GM18511 (cell line): Measurements from ENCODE around the gene PYROXD2.

Experiments
- ATAC-seq: cut with Tn5 transposase; IDR thresholded peaks from one replicate; pipeline ENCODE4 v1.9.1; 2021; ENCODE audit warnings: mild to moderate bottlenecking, moderate library complexity; ENCODE audit not compliant: unreplicated experiment

PYROXD2 gene

DNA sequence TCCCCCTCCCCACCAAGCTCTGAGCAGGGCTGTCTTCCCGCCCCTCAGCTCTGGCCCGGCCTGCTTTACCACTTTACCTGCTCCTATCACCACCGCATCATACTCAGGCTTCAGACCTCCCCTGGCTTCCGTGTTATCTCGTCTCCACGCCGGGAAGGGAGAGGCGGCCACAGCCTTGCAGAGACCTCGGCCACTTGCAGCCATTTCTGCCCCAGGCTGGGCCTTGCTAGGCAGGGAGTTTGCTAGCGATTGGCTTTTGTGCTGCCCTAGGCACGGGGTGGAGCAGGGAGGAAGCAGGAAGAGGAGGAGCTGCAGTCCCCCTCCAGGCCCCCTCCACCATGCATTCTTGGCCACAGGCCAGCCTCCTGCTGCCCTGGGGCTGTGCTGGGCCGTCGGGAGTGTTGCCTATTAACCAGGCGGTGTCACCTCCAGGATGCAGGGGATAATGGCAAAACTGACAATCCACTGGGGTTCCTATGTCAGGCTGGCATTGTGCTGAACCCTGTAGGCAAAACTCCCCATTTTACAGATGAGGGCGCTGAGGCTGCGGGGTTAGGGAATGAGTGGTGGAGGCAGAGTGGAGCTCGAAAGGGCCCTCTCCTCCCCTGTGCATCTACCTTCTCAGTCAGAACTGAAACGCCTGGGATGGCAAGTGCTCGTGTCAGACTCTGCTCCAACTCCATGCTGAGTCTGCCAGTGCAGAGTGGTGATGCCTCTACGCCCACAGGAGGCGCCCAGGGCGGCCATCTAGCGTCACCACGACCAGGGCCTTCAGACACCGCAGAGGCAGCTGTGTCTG, at the start of gene PYROXD2:
Gene PYROXD2, minus strand, starts transcription at position 251 of the 799 bp plus-strand sequence. Its CDS starts 47 bp downstream, at position 204.
- ATAC-seq, result peak; percentile 57

DNA sequence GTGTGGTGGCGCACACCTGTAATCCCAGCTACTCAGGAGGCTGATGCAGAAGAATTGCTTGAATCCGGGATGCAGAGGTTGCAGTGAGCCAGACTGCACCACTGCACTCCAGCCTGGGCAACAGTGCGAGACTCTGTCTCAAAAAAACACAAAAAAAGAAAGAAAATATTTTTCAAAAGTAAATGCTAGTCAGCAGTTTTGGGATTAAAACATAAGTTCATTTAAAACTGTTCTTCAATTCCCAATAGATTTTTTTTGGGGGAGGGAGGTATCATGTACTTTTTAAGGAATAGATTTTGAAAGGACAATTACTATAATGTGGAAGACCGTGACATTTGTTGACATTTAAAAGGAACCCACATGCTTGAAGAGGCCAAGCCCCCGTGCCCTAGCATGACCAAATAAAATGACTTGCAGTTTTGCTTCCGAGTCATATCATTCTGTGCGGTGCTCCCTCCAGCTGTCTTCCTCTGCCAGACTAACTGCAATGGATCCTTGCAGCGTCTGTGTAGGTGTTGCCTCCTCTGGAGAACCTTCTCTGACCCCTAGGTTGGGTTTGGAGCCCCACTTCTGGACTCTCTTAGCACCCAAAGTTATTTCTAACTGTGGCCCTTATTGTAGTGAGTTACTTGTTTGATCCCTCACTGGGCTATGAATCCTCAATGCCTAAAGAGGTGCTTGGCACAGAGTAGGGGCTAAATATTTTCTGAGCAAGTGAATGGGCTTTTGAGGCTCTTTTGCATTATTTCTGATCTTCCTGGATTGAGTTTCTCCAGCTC, 49.2 kb upstream of the PYROXD2 start:
- ATAC-seq, result no peak

DNA sequence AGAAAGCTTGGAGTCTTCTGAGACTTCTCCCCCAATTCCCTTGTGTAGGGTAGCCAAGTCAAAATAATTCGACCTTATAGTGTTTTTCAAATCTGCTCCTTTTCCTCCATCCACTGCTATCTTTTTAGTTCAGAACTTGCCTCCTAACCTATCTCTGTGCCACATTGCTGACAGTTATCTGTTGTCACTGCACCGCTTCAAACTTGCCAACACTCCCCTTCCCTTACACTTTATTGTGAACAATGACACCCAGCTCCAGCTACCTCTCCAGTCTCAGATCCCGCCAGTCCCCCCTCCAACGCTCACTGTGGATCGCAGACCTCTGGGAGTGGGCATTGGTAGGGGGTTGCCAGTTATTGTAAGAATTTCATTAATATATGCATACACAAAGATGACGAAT, 48.0 kb upstream of the PYROXD2 start:
- no peak for ATAC-seq

DNA sequence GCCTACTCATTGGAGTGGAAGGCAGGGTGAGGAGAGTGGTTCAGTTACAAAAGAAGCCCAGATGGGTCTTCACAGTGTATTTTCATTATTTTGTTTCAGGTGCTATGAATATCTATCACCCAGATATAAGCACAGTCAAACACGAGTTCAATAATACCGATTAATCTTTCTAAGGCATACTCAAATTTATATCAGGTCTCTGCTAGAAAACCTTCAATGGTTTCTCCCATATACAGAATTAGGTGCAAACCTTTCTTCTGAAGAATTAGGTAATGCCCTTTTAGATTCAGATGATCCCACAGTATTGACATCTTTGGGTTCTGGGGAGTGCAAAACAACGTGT, 46.5 kb upstream of the PYROXD2 start:
- no peak for ATAC-seq

DNA sequence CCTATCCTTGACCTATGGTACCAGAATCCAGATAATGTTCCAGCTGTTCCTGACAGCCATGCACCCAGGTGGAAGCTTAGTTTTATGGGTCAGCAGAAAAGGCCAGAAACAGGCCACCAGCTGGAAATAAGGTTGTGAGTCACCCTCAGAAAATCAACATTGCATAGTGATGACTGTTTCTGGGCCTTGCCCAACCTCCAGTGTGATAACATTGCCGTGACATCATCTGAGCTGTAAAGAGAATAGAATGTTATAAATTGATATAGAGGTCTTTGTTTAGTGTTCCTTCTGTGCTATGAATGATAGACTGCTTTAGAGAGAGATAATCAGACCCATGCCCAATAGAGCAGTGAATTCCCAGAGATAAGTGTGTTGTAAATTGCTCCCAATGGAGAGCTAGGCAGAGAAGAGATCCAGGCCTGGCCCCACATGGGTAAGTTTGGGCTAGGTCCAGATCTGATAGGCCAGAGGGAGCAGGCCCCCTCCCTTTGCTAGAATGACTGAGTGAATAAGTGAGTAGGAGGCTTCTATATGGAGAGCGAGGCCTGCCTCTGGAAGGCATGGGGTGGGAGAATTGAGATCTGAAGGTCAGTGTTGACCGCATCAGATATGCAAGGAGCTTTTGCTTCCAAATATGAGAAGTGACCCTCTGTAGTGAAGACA, 46.0 kb upstream of the PYROXD2 start:
- ATAC-seq, result no peak

DNA sequence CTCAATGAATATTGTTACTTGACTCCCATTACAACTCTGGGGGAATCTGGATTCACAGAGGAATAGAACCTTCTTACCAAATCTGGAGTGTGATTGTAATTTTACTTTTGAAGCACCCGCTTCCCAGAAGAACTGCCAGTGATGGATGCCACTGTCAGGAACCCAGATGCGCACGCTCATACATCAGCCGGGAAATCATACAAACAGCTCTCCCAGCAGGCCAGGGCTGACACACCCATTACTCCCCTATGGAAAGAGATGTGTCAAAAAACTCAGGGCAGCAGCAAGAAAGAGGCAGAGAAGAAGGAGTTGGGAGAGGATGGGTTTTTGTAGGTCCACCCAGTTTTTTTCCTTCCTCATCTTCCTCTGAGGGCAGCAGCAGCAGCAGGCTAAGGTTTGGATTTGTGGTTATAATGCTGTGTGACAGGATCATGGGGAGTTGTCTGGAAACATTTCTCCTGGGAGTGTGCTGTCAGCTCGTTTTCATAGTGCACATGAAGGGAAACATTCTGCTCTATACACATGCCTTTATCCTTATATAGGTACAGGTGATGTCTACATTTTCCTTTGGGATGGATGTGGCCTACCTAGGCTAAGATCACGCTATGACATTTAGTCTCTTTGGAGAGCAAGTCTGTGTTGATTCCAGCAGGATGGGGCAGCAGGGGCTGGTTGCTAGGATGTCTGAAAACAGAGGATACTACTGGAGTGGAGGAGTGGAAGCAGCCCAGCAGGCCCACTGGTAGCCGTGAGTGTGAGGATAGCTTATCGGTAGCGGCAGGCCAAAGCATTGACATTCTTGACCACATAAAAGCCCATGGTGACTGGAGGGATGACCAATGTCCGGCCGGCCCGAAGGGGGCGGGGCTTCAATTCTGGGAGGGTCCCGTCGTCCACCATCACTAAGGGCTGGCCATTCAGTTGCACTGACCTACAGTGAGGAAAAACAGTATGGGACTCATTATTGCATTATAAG, 44.1 kb upstream of the PYROXD2 start:
- ATAC-seq, result no peak

DNA sequence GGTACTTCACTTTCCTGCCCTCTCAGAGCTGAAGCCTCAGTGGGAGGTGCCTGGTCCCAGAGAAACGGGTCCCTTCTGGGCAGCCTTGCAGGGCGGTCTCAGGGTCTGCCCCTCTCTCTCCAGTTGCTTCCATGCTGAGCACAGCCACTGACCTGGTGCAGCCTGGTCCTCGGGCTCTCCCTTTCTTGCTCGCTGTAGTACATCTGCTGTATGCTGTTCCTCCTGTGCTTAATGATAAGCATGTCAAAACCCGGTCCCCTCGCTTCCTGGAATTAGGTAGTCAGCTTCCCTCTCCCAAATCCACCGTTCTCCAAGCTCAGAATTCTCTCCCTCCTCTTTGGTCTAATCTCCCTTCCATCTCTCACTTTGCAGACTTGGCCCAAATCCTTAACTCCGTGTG, 42.7 kb upstream of the PYROXD2 start:
- no peak for ATAC-seq

DNA sequence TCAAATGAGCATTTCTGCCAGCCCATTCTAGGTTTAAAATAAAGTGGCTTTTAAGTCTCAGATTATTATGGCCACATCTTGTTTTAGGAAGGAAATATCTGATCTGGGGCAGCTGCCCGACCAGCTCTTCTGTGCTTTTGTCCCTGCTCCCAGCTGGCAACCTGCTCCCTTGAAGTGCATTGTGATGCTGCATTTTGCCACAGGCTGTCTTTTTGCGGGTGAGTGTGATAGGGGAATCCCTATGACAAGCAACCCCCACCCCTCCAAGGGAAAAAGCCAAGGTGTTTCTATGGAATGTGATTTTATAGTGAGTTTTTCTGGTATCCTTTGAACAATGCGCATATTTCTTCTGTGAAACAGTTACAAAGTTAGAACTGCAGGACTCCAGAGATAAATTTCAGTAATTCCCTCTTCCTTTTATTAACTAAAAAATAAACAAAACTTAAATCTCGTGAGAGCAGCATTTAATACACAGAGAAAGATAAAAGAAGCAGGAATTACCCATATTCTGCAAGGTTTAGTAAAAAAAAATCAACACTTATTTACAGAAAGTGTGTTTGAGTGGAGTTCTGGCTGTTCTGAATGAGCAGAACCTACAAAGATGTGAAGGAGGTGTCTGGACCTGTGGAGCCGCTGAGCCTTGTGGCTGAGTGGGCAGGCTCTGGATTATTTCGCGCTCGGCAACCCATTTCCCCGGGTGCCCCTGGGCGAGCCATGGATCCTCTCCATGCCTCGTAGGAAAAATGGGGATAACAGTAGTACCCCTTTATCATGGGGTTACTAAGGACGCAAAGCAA, 41.9 kb upstream of the PYROXD2 start:
- no peak for ATAC-seq

DNA sequence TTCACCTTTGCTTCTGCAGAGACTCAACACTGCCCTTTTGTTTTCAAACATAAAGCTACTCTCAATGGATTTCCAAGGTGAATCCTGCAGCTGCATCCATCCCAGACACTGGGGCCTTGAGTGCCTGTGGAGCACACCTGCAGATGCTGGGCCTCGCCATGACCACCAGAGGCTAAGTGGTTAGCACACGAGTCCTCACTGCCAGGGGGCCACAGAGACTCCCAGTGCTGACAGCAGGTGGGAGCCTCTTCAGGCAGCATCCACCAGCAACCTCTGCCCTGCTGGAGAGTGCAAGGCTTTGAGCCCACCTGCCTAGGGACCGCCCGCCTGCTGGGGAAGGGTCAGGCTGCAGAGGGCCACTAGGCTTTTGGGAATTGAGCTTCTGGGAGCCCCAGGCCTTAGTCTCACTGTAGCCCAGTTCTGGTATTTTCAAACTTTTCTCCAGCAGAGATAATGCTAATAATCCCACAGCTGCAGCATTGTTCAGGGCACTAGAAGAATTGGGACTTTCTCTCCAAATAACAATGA, 41.1 kb upstream of the PYROXD2 start:
- no peak for ATAC-seq

DNA sequence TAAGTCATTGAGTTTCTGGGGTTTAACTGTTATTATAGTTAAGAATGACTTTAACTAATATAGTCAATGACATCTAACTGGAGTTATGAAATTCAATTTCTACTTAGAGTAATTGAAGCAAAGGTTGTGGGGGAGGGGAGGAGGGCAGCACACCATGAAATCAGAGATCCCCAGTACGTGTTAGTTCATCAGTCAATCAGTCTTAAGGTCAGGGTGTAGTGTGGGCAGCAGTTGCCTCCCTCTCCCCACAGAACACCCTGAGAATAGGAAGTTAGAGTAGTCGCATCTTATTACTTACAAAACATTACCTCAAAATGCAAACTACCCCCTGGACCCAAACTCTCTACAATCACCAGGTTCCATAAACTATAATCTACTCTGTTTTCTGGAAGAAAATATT, 38.7 kb upstream of the PYROXD2 start:
- no peak for ATAC-seq

DNA sequence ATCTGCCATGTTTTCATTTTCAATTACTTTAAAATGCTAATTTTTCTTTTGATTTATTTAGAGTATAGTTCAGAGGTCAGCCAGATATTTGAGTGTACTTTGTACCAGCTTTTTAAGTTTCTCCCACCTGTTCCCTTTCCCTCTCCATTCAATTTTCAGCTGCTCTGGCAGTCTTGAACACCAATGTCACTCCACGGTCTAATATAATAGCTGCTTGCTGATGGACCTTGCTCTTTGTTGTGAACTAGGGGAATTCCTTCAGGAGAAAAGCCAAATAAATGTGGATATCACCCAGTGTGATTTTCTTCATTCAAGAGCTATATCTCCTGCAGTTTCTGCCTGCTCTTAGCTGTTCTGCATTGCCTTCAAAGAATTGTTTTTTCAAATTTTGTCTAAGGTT, 35.6 kb upstream of the PYROXD2 start:
- ATAC-seq, result no peak

DNA sequence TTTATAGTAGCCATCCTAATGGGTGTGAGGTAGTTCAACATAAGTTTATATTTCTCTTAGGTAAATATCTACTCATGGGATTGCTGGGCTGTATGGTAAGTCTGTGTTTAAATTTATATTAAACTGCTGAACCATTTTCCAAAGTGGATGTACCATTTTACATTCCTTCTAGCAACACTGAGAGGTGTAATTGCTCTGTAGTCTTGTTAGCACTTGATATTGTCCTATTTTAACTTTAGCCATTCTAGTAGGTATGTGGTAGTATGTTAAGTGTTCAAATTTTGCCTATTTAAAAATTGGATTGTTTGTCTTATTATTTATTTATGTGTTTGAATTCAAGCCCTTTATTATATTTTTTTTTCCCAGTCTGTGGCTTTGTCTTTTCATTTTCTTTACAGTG, 34.3 kb upstream of the PYROXD2 start:
- ATAC-seq, result no peak

DNA sequence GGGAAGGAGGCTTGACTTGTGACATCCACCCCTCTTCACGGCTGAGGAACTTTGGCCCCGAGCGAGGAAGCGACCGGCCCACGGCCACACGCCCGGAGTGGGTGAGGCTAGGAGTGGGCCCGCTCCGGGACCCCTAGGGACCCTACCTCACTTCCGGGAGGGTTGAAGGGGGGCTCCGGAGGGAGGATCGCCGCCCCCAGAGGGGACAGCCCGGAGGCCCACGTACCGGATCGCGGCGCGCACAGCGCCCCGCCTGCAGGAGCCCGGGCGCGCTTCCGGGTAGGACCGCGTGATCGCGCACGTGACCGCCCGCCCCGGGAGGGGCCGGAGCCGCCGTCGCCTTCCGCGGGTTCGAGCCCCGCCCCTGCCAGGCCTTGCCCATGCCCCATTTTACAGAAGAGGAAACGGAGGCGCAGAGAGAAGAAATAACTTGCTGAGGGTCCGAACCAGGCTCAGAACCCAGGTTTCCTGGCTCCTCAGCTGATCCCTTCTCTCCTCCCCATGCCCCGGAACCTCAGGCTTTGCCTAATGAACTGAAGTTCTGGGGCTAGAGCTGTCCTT, 31.8 kb upstream of the PYROXD2 start, which contains the start of gene HPS1:
Gene HPS1, minus strand, starts transcription at position 275 of the 561 bp plus-strand sequence. CDS start 3,695 bp downstream, outside the sequence.
- peak; percentile 82 for ATAC-seq

DNA sequence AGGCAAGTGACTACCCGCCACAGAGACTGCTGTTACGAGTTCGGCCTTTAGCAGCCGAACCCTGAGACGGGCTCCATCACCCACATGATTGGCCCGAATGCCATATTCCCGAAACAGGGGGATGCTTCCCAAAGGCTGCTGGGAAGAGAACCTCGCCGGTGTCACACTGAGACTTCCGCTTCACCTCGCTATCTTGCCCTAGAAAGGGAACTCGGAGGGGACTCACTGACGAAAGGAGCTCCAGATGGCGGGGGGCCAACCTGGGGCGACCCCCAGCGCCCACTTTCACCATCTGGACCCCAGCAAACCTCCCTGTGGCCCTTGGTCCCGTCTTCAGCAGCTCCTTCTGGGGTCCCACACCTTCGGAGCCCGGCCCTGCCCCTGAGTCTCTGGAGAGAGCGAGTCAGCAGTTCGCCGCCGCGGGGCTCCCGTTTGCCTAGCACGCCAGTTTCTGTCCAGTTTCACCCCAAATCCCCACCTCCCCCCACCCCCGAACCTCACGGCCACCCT, 31.2 kb upstream of the PYROXD2 start:
- peak; percentile 32 for ATAC-seq

DNA sequence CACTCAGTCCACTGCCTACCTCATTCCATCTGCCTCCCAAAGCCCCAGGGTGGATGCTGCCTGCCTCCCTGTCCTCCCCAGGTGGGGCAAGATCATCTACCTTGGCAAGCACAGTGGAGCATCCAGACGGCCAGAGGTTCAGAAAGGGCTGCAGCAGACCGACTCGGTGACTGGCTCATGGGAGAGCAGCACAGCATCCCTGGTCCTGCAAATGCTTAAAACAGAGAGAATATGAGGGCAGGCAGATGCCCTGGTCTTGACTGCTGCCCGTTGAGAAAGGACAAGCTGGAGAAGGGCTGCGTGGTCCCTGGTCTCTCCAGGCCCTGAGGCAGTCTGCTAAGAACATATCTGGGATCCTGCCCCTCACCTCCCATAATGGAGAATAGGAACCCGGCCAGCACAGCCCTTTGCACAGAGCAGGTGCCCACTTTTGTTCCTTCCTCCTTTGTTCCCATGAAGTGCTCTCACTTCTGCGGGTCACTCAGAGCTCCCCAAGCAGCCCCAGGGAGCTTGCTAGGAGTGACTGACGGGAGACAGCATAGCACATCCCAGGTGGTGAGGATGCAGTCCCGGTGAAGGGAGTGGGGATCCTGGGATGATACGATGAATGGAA, 30.3 kb upstream of the PYROXD2 start:
- no peak for ATAC-seq

DNA sequence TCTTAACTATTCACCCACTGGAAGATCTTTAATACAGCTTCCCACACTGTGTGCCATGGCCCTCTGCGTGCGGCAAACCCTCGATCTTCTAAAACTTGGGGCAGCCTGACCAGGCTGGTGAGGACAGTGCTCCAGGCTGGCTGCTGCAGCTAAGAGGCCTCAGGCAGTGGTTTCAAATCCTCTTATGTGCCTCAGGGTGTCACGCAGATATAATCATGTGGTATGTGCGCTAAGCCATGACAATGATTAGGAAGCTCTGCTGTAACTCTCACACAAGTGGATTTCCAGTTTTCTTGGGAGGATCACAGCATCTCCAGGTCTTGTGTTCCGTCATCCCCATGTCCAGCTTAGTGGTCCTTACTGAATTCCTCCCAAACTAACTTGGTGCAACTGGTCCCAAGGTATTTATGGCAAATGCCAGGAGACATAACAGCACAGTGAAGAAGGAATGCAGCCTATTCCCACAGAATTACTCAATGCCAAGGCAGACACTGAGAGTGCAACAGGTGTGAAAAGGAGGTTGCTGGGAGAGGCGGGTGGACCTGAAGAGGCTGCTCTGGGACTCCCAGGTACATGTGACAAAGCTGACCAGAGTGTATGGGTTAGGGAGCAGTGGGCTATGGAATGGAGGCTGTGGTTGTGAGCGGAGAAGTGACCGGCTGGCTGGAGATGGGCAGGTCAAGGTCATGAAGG, 29.5 kb upstream of the PYROXD2 start:
- ATAC-seq, result peak; percentile 48

DNA sequence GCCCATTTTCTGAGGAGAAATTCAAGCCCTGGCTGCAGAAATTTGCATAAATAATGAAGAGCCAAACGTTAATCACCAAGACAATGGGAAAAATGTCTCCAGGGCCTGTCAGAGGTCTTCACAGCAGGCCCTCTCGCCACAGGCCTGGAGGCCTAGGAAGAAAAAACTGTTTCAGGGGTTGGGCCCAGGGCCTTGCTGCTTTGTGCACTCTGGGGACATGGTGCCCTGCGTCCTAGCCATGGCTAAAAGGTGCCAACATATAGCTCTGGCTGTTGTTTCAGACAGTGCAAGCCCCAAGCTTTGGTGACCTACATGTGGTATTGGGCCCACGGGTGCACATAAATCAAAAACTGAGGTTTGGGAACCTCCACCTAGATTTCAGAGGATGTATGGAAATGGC, 23.7 kb upstream of the PYROXD2 start:
- ATAC-seq, result no peak

DNA sequence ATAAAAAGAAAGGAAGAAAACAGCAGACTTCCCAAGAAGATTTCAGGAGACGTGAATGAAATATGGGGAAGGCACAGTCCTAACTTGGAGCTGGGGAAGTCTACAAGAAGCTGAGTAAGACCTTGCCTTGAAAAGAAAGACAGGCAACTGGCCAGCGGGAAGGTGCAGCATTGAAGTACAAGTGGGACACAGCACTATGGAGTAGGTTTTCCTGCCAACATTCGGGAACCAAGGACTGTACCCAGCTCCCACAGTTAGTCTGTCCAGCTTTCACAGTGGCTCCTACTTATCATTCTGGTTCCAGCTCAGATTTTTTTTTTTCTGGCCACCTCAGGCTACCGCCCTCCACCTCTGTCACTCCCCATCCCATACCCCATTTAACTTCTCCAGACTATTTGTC, 21.7 kb upstream of the PYROXD2 start:
- no peak for ATAC-seq
